ENCODE measurements around the gene TRAPPC3.
A peak's percentile ranks its signal among the peaks of the same experiment; 100 is the strongest.

TRAPPC3 gene

DNA sequence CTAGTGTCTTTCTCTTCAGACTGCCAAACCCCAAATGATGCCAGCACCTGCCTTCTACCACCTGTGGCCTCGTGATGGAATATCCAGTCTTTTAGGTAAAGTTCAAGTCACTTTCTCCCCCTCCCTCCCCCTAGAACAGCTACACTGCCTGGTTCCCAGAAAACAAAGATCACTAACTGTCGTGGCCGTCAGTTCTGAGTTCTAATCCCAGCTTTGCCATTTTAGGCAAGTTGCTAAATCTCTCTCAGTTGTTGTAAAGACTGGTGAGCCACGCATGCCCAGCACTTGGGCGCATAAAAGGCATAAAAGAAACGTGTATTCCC lies 648 bp upstream of the TRAPPC3 start:
- no peaks in the 10 kb centered on the region for H3K9me3 ChIP-seq (ENCODE audit: control insufficient read depth, insufficient read depth, low read length)
- H3K27me3 ChIP-seq (ENCODE audit: control insufficient read depth, insufficient read depth, low read length): peaks cover 30% of the 10 kb centered on the region
- peaks cover 2% of the 10 kb centered on the region; the same call in 1 of the 2 replicates for H3K36me3 ChIP-seq (ENCODE audit: control insufficient read depth, insufficient read depth, low read length)
- H3K9ac ChIP-seq (ENCODE audit: low read depth, low read length): peak overlapping the region; percentile 21; the same call in 1 of the 2 replicates
- H3K4me3 ChIP-seq (ENCODE audit: low read depth, low read length): peak overlapping the region; percentile 49
- H3K4me1 ChIP-seq (ENCODE audit: control insufficient read depth, insufficient read depth, low read length): peaks cover 26% of the 10 kb centered on the region
- peak overlapping the region; percentile 84 for H3K27ac ChIP-seq (ENCODE audit: low read depth, low read length)

- peak overlapping the region; percentile 81 for H3K4me3 ChIP-seq (ENCODE audit: low read depth, low read length)
- H3K27ac ChIP-seq (ENCODE audit: low read depth, low read length): peak overlapping the region; percentile 90
- H3K9me3 ChIP-seq (ENCODE audit: control insufficient read depth, insufficient read depth, low read length): no peaks in the 10 kb centered on the region
- peaks cover 2% of the 10 kb centered on the region; the same call in 1 of the 2 replicates for H3K36me3 ChIP-seq (ENCODE audit: control insufficient read depth, insufficient read depth, low read length)
- peaks cover 19% of the 10 kb centered on the region for H3K27me3 ChIP-seq (ENCODE audit: control insufficient read depth, insufficient read depth, low read length)
- peaks cover 22% of the 10 kb centered on the region for H3K4me1 ChIP-seq (ENCODE audit: control insufficient read depth, insufficient read depth, low read length)
- peak overlapping the region; percentile 80 for H3K9ac ChIP-seq (ENCODE audit: low read depth, low read length)
Measured at GRCh38 chr1:36148821-36149236, 457 bp downstream of the TRAPPC3 start.

- Histone ChIP-seq H3K4me3 (ENCODE audit: low read depth, low read length) (no peak overlapping the region), H3K9me3 (ENCODE audit: control insufficient read depth, insufficient read depth, low read length) (no peaks in the 10 kb centered on the region), H3K9ac (ENCODE audit: low read depth, low read length) (no peak overlapping the region), H3K27me3 (ENCODE audit: control insufficient read depth, insufficient read depth, low read length) (no peaks in the 10 kb centered on the region), H3K36me3 (ENCODE audit: control insufficient read depth, insufficient read depth, low read length) (peaks cover 11% of the 10 kb centered on the region; the same call in 1 of the 2 replicates), H3K27ac (ENCODE audit: low read depth, low read length) (no peak overlapping the region), H3K4me1 (ENCODE audit: control insufficient read depth, insufficient read depth, low read length) (no peaks in the 10 kb centered on the region)
Measured at GRCh38 chr1:36144413-36144812, 4.9 kb downstream of the TRAPPC3 start.

GRCh38 chr1:36143424-36143823 lies 5.9 kb downstream of the TRAPPC3 start:
- Histone ChIP-seq H3K9me3 (ENCODE audit: control insufficient read depth, insufficient read depth, low read length) (no peaks in the 10 kb centered on the region), H3K27me3 (ENCODE audit: control insufficient read depth, insufficient read depth, low read length) (no peaks in the 10 kb centered on the region), H3K9ac (ENCODE audit: low read depth, low read length) (no peak overlapping the region), H3K4me3 (ENCODE audit: low read depth, low read length) (no peak overlapping the region), H3K27ac (ENCODE audit: low read depth, low read length) (no peak overlapping the region), H3K4me1 (ENCODE audit: control insufficient read depth, insufficient read depth, low read length) (no peaks in the 10 kb centered on the region), H3K36me3 (ENCODE audit: control insufficient read depth, insufficient read depth, low read length) (peaks cover 13% of the 10 kb centered on the region; the same call in 1 of the 2 replicates)

DNA sequence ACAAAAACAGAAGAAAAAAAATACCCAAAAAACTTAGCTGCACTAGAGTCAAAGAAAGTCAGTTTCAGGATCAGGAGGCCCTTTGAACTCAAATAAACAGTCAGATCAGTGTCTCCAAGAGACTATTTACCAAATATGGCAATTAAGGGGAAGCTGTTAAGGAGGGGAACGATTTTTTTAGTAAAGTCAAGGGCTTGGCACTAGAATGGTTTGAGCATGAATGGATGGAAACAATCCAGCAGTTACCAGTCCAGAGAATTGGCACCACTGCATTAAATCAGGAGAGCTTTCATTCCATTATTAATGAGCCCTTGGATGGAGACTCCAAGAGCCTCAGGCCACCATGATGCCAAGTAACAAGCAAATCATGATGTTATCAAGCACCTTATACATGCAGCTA lies 7.2 kb downstream of the TRAPPC3 start:
- no peak overlapping the region for H3K4me3 ChIP-seq (ENCODE audit: low read depth, low read length)
- H3K36me3 ChIP-seq (ENCODE audit: control insufficient read depth, insufficient read depth, low read length): peaks cover 25% of the 10 kb centered on the region
- H3K9ac ChIP-seq (ENCODE audit: low read depth, low read length): no peak overlapping the region
- no peaks in the 10 kb centered on the region for H3K4me1 ChIP-seq (ENCODE audit: control insufficient read depth, insufficient read depth, low read length)
- no peak overlapping the region for H3K27ac ChIP-seq (ENCODE audit: low read depth, low read length)
- no peaks in the 10 kb centered on the region for H3K27me3 ChIP-seq (ENCODE audit: control insufficient read depth, insufficient read depth, low read length)
- no peaks in the 10 kb centered on the region for H3K9me3 ChIP-seq (ENCODE audit: control insufficient read depth, insufficient read depth, low read length)

DNA sequence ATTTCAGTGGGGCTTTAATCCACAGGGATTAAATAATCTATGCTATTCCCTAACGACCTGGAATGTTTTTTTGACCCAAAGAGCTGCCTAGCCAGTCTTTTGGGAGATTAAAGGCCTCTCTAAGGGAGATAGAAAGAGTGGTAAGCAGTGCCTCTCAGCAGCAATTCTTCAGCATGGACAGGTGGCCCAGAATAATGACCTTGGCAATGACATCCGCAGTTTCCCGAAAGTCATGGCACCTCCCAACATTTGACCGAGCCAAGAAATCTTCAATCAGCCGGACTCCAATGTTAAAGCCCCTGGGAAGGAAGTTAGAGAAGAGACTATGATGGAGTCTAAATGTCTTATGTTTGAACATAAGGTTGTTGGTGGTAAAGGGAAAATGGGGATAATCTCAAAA lies 9.8 kb downstream of the TRAPPC3 start:
- H3K36me3 ChIP-seq (ENCODE audit: control insufficient read depth, insufficient read depth, low read length): peaks cover 32% of the 10 kb centered on the region
- no peak overlapping the region for H3K4me3 ChIP-seq (ENCODE audit: low read depth, low read length)
- H3K27ac ChIP-seq (ENCODE audit: low read depth, low read length): no peak overlapping the region
- no peaks in the 10 kb centered on the region for H3K9me3 ChIP-seq (ENCODE audit: control insufficient read depth, insufficient read depth, low read length)
- no peaks in the 10 kb centered on the region for H3K4me1 ChIP-seq (ENCODE audit: control insufficient read depth, insufficient read depth, low read length)
- H3K9ac ChIP-seq (ENCODE audit: low read depth, low read length): no peak overlapping the region
- H3K27me3 ChIP-seq (ENCODE audit: control insufficient read depth, insufficient read depth, low read length): no peaks in the 10 kb centered on the region

- Histone ChIP-seq H3K36me3 (ENCODE audit: control insufficient read depth, insufficient read depth, low read length) (peaks cover 32% of the 10 kb centered on the region), H3K9ac (ENCODE audit: low read depth, low read length) (no peak overlapping the region), H3K27ac (ENCODE audit: low read depth, low read length) (no peak overlapping the region), H3K9me3 (ENCODE audit: control insufficient read depth, insufficient read depth, low read length) (no peaks in the 10 kb centered on the region), H3K4me3 (ENCODE audit: low read depth, low read length) (no peak overlapping the region), H3K27me3 (ENCODE audit: control insufficient read depth, insufficient read depth, low read length) (no peaks in the 10 kb centered on the region), H3K4me1 (ENCODE audit: control insufficient read depth, insufficient read depth, low read length) (no peaks in the 10 kb centered on the region)
Measured at GRCh38 chr1:36137776-36138175, 11.5 kb downstream of the TRAPPC3 start.

DNA sequence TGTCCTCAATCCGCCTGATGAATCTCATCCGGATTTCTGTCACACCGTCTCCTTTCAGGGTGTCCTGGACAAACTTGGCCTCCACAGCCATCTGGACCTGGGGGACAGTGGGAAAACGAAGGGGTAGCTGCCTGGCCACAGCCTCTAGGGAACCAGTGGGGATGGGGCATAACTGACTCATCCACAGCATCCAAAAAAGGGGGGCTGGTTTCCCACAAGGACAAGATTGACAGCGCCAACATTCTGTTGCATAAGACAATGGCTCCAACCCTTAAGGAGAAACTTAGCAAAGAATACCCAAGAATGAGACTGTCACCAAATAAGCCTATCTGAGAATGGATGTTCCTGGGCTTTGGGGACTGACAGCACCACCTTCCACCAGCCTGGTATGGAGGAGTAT lies 12.1 kb downstream of the TRAPPC3 start:
- Histone ChIP-seq H3K27me3 (ENCODE audit: control insufficient read depth, insufficient read depth, low read length) (no peaks in the 10 kb centered on the region), H3K9me3 (ENCODE audit: control insufficient read depth, insufficient read depth, low read length) (no peaks in the 10 kb centered on the region), H3K9ac (ENCODE audit: low read depth, low read length) (no peak overlapping the region), H3K4me3 (ENCODE audit: low read depth, low read length) (no peak overlapping the region), H3K4me1 (ENCODE audit: control insufficient read depth, insufficient read depth, low read length) (no peaks in the 10 kb centered on the region), H3K27ac (ENCODE audit: low read depth, low read length) (no peak overlapping the region), H3K36me3 (ENCODE audit: control insufficient read depth, insufficient read depth, low read length) (peaks cover 32% of the 10 kb centered on the region)

- peaks cover 32% of the 10 kb centered on the region for H3K36me3 ChIP-seq (ENCODE audit: control insufficient read depth, insufficient read depth, low read length)
Measured at GRCh38 chr1:36136535-36136934, 12.8 kb downstream of the TRAPPC3 start.

DNA sequence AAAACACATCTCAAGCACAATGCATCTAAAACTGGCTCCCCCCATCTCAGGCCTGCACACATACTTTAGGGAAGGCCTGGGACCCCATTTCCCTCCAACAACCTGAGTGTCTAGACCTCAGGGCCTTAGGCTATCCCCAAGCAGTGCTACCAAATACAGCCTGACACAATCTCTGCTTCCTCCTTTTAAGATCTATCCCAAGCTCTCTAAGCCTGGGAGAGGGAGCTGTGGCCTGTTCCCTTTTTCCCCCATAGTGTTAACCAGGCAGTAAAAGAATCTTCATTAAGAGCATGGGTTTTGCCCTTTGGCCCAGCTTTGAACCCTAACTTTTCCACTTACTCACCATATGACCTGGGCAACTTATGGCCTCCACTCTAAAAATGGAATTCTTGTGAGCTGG lies 13.5 kb downstream of the TRAPPC3 start:
- H3K27ac ChIP-seq (ENCODE audit: low read depth, low read length): no peak overlapping the region
- no peaks in the 10 kb centered on the region for H3K9me3 ChIP-seq (ENCODE audit: control insufficient read depth, insufficient read depth, low read length)
- H3K9ac ChIP-seq (ENCODE audit: low read depth, low read length): no peak overlapping the region
- H3K36me3 ChIP-seq (ENCODE audit: control insufficient read depth, insufficient read depth, low read length): peaks cover 32% of the 10 kb centered on the region
- H3K27me3 ChIP-seq (ENCODE audit: control insufficient read depth, insufficient read depth, low read length): no peaks in the 10 kb centered on the region
- no peaks in the 10 kb centered on the region for H3K4me1 ChIP-seq (ENCODE audit: control insufficient read depth, insufficient read depth, low read length)
- H3K4me3 ChIP-seq (ENCODE audit: low read depth, low read length): no peak overlapping the region

More at GRCh38 chr1:36136535-36136934, 12.8 kb downstream of the TRAPPC3 start:
- H3K27me3 ChIP-seq (ENCODE audit: control insufficient read depth, insufficient read depth, low read length): no peaks in the 10 kb centered on the region
- H3K4me1 ChIP-seq (ENCODE audit: control insufficient read depth, insufficient read depth, low read length): no peaks in the 10 kb centered on the region
- no peak overlapping the region for H3K9ac ChIP-seq (ENCODE audit: low read depth, low read length)
- no peak overlapping the region for H3K4me3 ChIP-seq (ENCODE audit: low read depth, low read length)
- H3K27ac ChIP-seq (ENCODE audit: low read depth, low read length): no peak overlapping the region
- no peaks in the 10 kb centered on the region for H3K9me3 ChIP-seq (ENCODE audit: control insufficient read depth, insufficient read depth, low read length)

GRCh38 chr1:36135330-36135667 lies 14.0 kb downstream of the TRAPPC3 start:
- Histone ChIP-seq H3K36me3 (ENCODE audit: control insufficient read depth, insufficient read depth, low read length) (peaks cover 31% of the 10 kb centered on the region), H3K27ac (ENCODE audit: low read depth, low read length) (no peak overlapping the region), H3K9ac (ENCODE audit: low read depth, low read length) (no peak overlapping the region), H3K4me3 (ENCODE audit: low read depth, low read length) (no peak overlapping the region), H3K4me1 (ENCODE audit: control insufficient read depth, insufficient read depth, low read length) (no peaks in the 10 kb centered on the region), H3K27me3 (ENCODE audit: control insufficient read depth, insufficient read depth, low read length) (no peaks in the 10 kb centered on the region), H3K9me3 (ENCODE audit: control insufficient read depth, insufficient read depth, low read length) (no peaks in the 10 kb centered on the region)
